Mesendoderm (in vitro differentiated cells): Measurements from ENCODE around the gene C3orf22.

Source experiments
- DNase-seq: peaks from one replicate; pipeline ENCODE4 v3.0.0; 2013
- H2AK5ac ChIP-seq: 2 replicates; pipeline ENCODE4 v1.6.1; 2013; ENCODE audit warnings: low read length, inconsistent platforms
- H2BK120ac ChIP-seq: 2 replicates; pipeline ENCODE4 v1.6.1; 2013; ENCODE audit warnings: low read depth, mild to moderate bottlenecking, low read length, moderate library complexity, mixed read lengths
- H2BK15ac ChIP-seq: replicated peaks from 2 replicates; pipeline ENCODE4 v1.6.1; 2013; ENCODE audit warnings: low read depth, mild to moderate bottlenecking, moderate library complexity
- H2BK5ac ChIP-seq: 2 replicates; pipeline ENCODE4 v1.6.1; 2013; ENCODE audit warnings: low read length, inconsistent platforms
- H3K18ac ChIP-seq: 2 replicates; pipeline ENCODE4 v1.6.1; 2013; ENCODE audit warnings: mild to moderate bottlenecking, low read length, mixed read lengths
- H3K23ac ChIP-seq: one replicate; pipeline ENCODE4 v1.6.1; 2013; ENCODE audit warnings: low read length
- H3K27ac ChIP-seq: 2 replicates; pipeline ENCODE4 v1.5.1; 2013; ENCODE audit warnings: low read depth, mild to moderate bottlenecking, inconsistent platforms, low read length, moderate library complexity
- H3K27me3 ChIP-seq: 2 replicates; pipeline ENCODE4 v1.6.1; 2013; ENCODE audit warnings: low read length, control low read depth, mild to moderate bottlenecking, inconsistent platforms; ENCODE audit not compliant: insufficient read depth, poor library complexity
- H3K36me3 ChIP-seq: 2 replicates; pipeline ENCODE4 v1.6.1; 2013; ENCODE audit warnings: low read length, inconsistent platforms; ENCODE audit not compliant: control insufficient read depth, insufficient read depth
- H3K4ac ChIP-seq: one replicate; pipeline ENCODE4 v1.6.1; 2013; ENCODE audit warnings: low read depth, mild to moderate bottlenecking, low read length, moderate library complexity
- H3K4me1 ChIP-seq: 2 replicates; pipeline ENCODE4 v1.6.1; 2013; ENCODE audit warnings: low read depth, low read length, inconsistent platforms; ENCODE audit not compliant: control insufficient read depth
- H3K4me2 ChIP-seq: 2 replicates; pipeline ENCODE4 v1.6.1; 2013; ENCODE audit warnings: low read length
- H3K4me3 ChIP-seq: 2 replicates; pipeline ENCODE4 v1.5.1; 2013; ENCODE audit warnings: mild to moderate bottlenecking, low read length
- H3K56ac ChIP-seq: one replicate; pipeline ENCODE4 v1.6.1; 2013; ENCODE audit warnings: low read length
- H3K79me1 ChIP-seq: 2 replicates; pipeline ENCODE4 v1.6.1; 2013; ENCODE audit warnings: low read length, inconsistent platforms
- H3K79me2 ChIP-seq: 2 replicates; pipeline ENCODE4 v1.6.1; 2013; ENCODE audit warnings: mild to moderate bottlenecking, low read length; ENCODE audit not compliant: control insufficient read depth, insufficient read depth
- H3K9ac ChIP-seq: 2 replicates; pipeline ENCODE4 v1.6.1; 2013; ENCODE audit warnings: low read length, inconsistent platforms
- H4K5ac ChIP-seq: one replicate; pipeline ENCODE4 v1.6.1; 2013; ENCODE audit warnings: low read length
- H4K8ac ChIP-seq: one replicate; pipeline ENCODE4 v1.6.1; 2013; ENCODE audit warnings: low read depth, mild to moderate bottlenecking, control low read depth, low read length, moderate library complexity
- WGBS: extraction: QIAGEN DNeasy Blood & Tissue Kit; methylation state at CpG from one replicate; pipeline ENCODE4 v1.1.7; 2013; ENCODE audit warnings: low lambda C conversion rate, missing lambda C conversion rate; ENCODE audit not compliant: insufficient coverage; ENCODE audit errors: extremely low coverage; 5-methylcytosine and 5-hydroxymethylcytosine counted together

The C3orf22 gene

GRCh38 chr3:126556637-126557414 is 1.9 kb downstream of the C3orf22 start:
- Histone ChIP-seq H3K79me1 (no peaks in the 10 kb centered on the region), H3K23ac (no peak overlapping the region), H3K9ac (no peak overlapping the region), H2BK5ac (no peak overlapping the region), H4K5ac (no peak overlapping the region), H3K27me3 (no peaks in the 10 kb centered on the region), H4K8ac (no peak overlapping the region), H3K27ac (no peak overlapping the region), H2AK5ac (no peak overlapping the region), H3K56ac (no peak overlapping the region), H3K18ac (no peak overlapping the region), H2BK120ac (no peak overlapping the region), H3K4me2 (no peak overlapping the region), H3K4ac (no peak overlapping the region), H3K4me3 (no peak overlapping the region), H3K36me3 (no peaks in the 10 kb centered on the region), H3K4me1 (no peaks in the 10 kb centered on the region), H2BK15ac (no peak overlapping the region), H3K79me2 (no peaks in the 10 kb centered on the region)
- WGBS = no CpG with 5 or more reads among the region's 8 CpGs
- no peak for DNase-seq

GRCh38 chr3:126555795-126556636 is 2.7 kb downstream of the C3orf22 start:
- no CpG with 5 or more reads among the region's 10 CpGs for WGBS

GRCh38 chr3:126554560-126555525 is 3.9 kb downstream of the C3orf22 start:
- Histone ChIP-seq H2AK5ac (no peak overlapping the region), H2BK15ac (no peak overlapping the region), H3K23ac (no peak overlapping the region), H3K27me3 (no peaks in the 10 kb centered on the region), H2BK120ac (no peak overlapping the region), H4K8ac (no peak overlapping the region), H3K4me1 (no peaks in the 10 kb centered on the region), H3K36me3 (no peaks in the 10 kb centered on the region), H4K5ac (no peak overlapping the region), H3K4ac (no peak overlapping the region), H3K56ac (no peak overlapping the region), H3K18ac (no peak overlapping the region), H3K79me1 (no peaks in the 10 kb centered on the region), H3K27ac (no peak overlapping the region), H3K4me3 (no peak overlapping the region), H3K9ac (no peak overlapping the region), H2BK5ac (no peak overlapping the region), H3K4me2 (no peak overlapping the region), H3K79me2 (no peaks in the 10 kb centered on the region)
- DNase-seq = no peak
- no CpG with 5 or more reads among the region's 19 CpGs for WGBS

More at GRCh38 chr3:126555795-126556636, 2.7 kb downstream of the C3orf22 start:
- H3K27ac ChIP-seq = no peak overlapping the region
- no peak overlapping the region for H2BK15ac ChIP-seq
- H3K4ac ChIP-seq = no peak overlapping the region
- H3K18ac ChIP-seq = no peak overlapping the region
- no peaks in the 10 kb centered on the region for H3K4me1 ChIP-seq
- H3K9ac ChIP-seq = no peak overlapping the region
- no peaks in the 10 kb centered on the region for H3K79me2 ChIP-seq
- no peak overlapping the region for H3K23ac ChIP-seq
- no peak overlapping the region for H4K8ac ChIP-seq
- no peaks in the 10 kb centered on the region for H3K79me1 ChIP-seq
- no peak overlapping the region for H4K5ac ChIP-seq
- H3K4me3 ChIP-seq = no peak overlapping the region
- H3K36me3 ChIP-seq = no peaks in the 10 kb centered on the region
- H3K4me2 ChIP-seq = no peak overlapping the region
- no peak overlapping the region for H2BK120ac ChIP-seq
- H3K27me3 ChIP-seq = no peaks in the 10 kb centered on the region
- no peak overlapping the region for H3K56ac ChIP-seq
- H2AK5ac ChIP-seq = no peak overlapping the region
- no peak overlapping the region for H2BK5ac ChIP-seq
- no peak for DNase-seq

- Histone ChIP-seq H3K79me1 (no peaks in the 10 kb centered on the region), H3K79me2 (no peaks in the 10 kb centered on the region), H3K4ac (no peak overlapping the region), H2BK120ac (no peak overlapping the region), H2BK5ac (no peak overlapping the region), H3K4me3 (no peak overlapping the region), H3K4me2 (no peak overlapping the region), H2BK15ac (no peak overlapping the region), H3K56ac (no peak overlapping the region), H3K27me3 (no peaks in the 10 kb centered on the region), H4K5ac (no peak overlapping the region), H4K8ac (no peak overlapping the region), H3K27ac (no peak overlapping the region), H3K9ac (no peak overlapping the region), H3K36me3 (no peaks in the 10 kb centered on the region), H3K23ac (no peak overlapping the region), H3K4me1 (peaks cover 3% of the 10 kb centered on the region), H2AK5ac (no peak overlapping the region), H3K18ac (no peak overlapping the region)
- WGBS = no CpG with 5 or more reads among the region's 19 CpGs
- no peak for DNase-seq
These were observed 5.2 kb downstream of the C3orf22 start for GRCh38 chr3:126553284-126554084.

- no peak overlapping the region for H2BK5ac ChIP-seq
These were observed 5.9 kb downstream of the C3orf22 start for GRCh38 chr3:126552688-126553283.

More at GRCh38 chr3:126552688-126553283, 5.9 kb downstream of the C3orf22 start:
- H3K9ac ChIP-seq = no peak overlapping the region
- H3K18ac ChIP-seq = no peak overlapping the region
- H3K36me3 ChIP-seq = no peaks in the 10 kb centered on the region
- no peak overlapping the region for H3K4me3 ChIP-seq
- H3K27ac ChIP-seq = no peak overlapping the region
- no peaks in the 10 kb centered on the region for H3K79me2 ChIP-seq
- no peak overlapping the region for H2BK15ac ChIP-seq
- no CpG with 5 or more reads among the region's 14 CpGs for WGBS
- H3K56ac ChIP-seq = no peak overlapping the region
- H4K5ac ChIP-seq = no peak overlapping the region
- H3K4me1 ChIP-seq = peaks cover 3% of the 10 kb centered on the region
- no peak for DNase-seq
- H3K4me2 ChIP-seq = no peak overlapping the region
- no peaks in the 10 kb centered on the region for H3K79me1 ChIP-seq
- H3K23ac ChIP-seq = no peak overlapping the region
- H4K8ac ChIP-seq = no peak overlapping the region
- H3K4ac ChIP-seq = no peak overlapping the region
- no peak overlapping the region for H2AK5ac ChIP-seq
- H2BK120ac ChIP-seq = no peak overlapping the region
- no peaks in the 10 kb centered on the region for H3K27me3 ChIP-seq
